Epithelial cell of esophagus (primary cell): ENCODE results near the gene SLC35G3.

Experiments
- DNase-seq: peaks from one replicate; pipeline ENCODE4 v3.0.0; 2010; ENCODE audit warnings: low read depth
- H3K4me3 ChIP-seq: 2 replicates; pipeline ENCODE4 v1.5.1; 2011; ENCODE audit warnings: mild to moderate bottlenecking, low read length, control low read depth
- TF ChIP-seq, protein P1 (sequence below): IDR thresholded peaks from 2 replicates; pipeline ENCODE4 v1.5.1; 2011; ENCODE audit warnings: low read depth, mild to moderate bottlenecking, low read length, control low read depth, inconsistent platforms; ENCODE audit not compliant: insufficient read depth; ENCODE audit errors: missing control alignments

SLC35G3 gene

GRCh38 chr17:35171834-35172233, 22.4 kb downstream of the SLC35G3 start:
- peak; percentile 48 for DNase-seq
- TF ChIP-seq, protein P1, sequence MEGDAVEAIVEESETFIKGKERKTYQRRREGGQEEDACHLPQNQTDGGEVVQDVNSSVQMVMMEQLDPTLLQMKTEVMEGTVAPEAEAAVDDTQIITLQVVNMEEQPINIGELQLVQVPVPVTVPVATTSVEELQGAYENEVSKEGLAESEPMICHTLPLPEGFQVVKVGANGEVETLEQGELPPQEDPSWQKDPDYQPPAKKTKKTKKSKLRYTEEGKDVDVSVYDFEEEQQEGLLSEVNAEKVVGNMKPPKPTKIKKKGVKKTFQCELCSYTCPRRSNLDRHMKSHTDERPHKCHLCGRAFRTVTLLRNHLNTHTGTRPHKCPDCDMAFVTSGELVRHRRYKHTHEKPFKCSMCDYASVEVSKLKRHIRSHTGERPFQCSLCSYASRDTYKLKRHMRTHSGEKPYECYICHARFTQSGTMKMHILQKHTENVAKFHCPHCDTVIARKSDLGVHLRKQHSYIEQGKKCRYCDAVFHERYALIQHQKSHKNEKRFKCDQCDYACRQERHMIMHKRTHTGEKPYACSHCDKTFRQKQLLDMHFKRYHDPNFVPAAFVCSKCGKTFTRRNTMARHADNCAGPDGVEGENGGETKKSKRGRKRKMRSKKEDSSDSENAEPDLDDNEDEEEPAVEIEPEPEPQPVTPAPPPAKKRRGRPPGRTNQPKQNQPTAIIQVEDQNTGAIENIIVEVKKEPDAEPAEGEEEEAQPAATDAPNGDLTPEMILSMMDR = no peak
- no peak overlapping the region for H3K4me3 ChIP-seq

- TF ChIP-seq, protein P1 = peak; percentile 30
- no peak overlapping the region for H3K4me3 ChIP-seq
- peak; percentile 39 for DNase-seq
Measured at GRCh38 chr17:35170968-35171771, 23.0 kb downstream of the SLC35G3 start.

GRCh38 chr17:35169835-35170363, 24.3 kb downstream of the SLC35G3 start:
- DNase-seq = no peak
- H3K4me3 ChIP-seq = no peak overlapping the region
- TF ChIP-seq, protein P1 = no peak

DNA sequence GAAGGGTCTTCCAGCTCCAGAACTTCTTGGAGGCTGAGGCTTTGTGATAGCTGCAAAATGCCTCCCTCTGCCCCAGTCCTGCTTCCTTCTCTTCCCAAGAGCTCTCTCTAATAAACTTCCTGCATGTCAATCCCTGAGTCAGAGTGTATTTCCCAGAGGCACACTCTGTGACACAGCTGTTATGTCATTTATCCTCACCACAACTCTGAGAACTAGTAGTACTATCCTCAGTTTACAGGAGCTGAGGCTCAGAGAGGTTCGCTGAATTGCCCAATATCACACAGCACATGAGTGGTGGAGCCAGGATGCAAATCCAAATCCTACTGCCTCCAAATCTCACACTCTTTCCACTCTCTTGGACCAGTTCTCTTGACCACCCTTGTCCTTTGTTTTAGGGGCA, 26.5 kb downstream of the SLC35G3 start:
- no peak overlapping the region for H3K4me3 ChIP-seq
- TF ChIP-seq, protein P1 = no peak
- peak; percentile 80 for DNase-seq

DNA sequence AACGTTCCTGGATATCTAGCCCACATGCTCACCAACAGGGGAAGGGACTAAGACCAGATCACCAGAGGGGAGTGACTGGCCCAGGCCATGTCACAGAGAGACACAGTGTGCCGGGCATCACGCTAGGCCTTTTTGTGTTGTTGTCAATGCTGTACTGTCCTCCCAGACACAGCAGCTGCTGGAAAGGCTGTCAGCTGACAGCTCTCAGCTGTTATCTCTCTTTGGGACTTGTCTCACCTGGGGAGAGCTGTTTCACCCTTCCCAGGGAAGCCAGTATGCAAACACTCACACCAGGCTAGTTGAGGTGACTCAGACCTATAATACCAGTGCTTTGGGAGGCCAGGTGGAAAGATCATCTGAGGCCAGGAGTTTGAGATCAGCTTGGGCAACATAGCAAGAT, 27.1 kb downstream of the SLC35G3 start:
- TF ChIP-seq, protein P1 = no peak

DNA sequence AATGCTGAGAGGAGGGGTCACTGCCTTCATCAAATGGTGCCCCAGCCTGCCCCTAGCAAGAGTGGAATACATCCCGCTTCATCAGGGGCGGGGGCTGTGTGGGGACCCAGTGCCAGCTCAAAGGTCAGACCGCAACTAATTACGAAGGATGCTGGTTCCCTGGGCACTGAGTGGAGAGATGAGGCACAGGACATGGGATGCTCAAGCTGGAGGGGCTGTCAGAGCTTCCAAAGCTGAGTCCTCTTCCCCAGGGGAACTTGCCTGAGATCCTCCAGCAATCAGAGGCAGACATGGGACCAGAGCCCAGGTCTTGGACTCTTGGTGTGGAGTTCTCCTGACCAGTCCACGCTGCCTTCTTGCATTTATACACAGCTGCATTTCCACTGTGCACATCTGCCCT, 27.7 kb downstream of the SLC35G3 start:
- no peak overlapping the region for H3K4me3 ChIP-seq
- no peak for DNase-seq
- TF ChIP-seq, protein P1 = no peak

More for the DNA sequence above, 27.1 kb downstream of the SLC35G3 start:
- no peak overlapping the region for H3K4me3 ChIP-seq
- DNase-seq = peak; percentile 58
